H9 (cell line): ENCODE results near the gene CCDC170. TPM values are rescaled to one million over a fixed set of nuclear protein-coding genes. Genes with fewer than 3 reads are reported as not detected.

Experiments
- DNase-seq: peaks from one replicate; pipeline ENCODE4 v3.0.0-alpha.2; 2017
- H2AFZ ChIP-seq: one replicate; pipeline ENCODE4 v1.6.1; 2013; ENCODE audit warnings: mild to moderate bottlenecking, low read length, control low read depth, moderate library complexity
- H2AK5ac ChIP-seq: 2 replicates; pipeline ENCODE4 v1.6.1; 2013; ENCODE audit warnings: low read length, control low read depth, mixed read lengths; ENCODE audit not compliant: insufficient read length
- H2BK120ac ChIP-seq: one replicate; pipeline ENCODE4 v1.6.1; 2013; ENCODE audit warnings: low read depth, mild to moderate bottlenecking, low read length, control low read depth, inconsistent platforms; ENCODE audit not compliant: poor library complexity, severe bottlenecking
- H2BK12ac ChIP-seq: 2 replicates; pipeline ENCODE4 v1.6.1; 2013; ENCODE audit warnings: low read length, control low read depth, mixed read lengths, low read depth; ENCODE audit not compliant: insufficient read length
- H2BK15ac ChIP-seq: 2 replicates; pipeline ENCODE4 v1.6.1; 2013; ENCODE audit warnings: low read depth, low read length, control low read depth
- H2BK20ac ChIP-seq: one replicate; pipeline ENCODE4 v1.6.1; 2013; ENCODE audit warnings: low read depth, mild to moderate bottlenecking, low read length, control low read depth, inconsistent platforms; ENCODE audit not compliant: poor library complexity, severe bottlenecking
- H2BK5ac ChIP-seq: 2 replicates; pipeline ENCODE4 v1.6.1; 2013; ENCODE audit warnings: low read length, control low read depth, mixed read lengths; ENCODE audit not compliant: insufficient read length
- H3K14ac ChIP-seq: 2 replicates; pipeline ENCODE4 v1.6.1; 2013; ENCODE audit warnings: low read length, control low read depth; ENCODE audit not compliant: insufficient read depth
- H3K18ac ChIP-seq: 2 replicates; pipeline ENCODE4 v1.6.1; 2013; ENCODE audit warnings: low read depth, mild to moderate bottlenecking, mixed read lengths, low read length, control low read depth; ENCODE audit not compliant: insufficient read length
- H3K23ac ChIP-seq: 2 replicates; pipeline ENCODE4 v1.6.1; 2013; ENCODE audit warnings: low read length, control low read depth, mixed read lengths, low read depth; ENCODE audit not compliant: insufficient read length
- H3K23me2 ChIP-seq: 2 replicates; pipeline ENCODE4 v1.6.1; 2013; ENCODE audit warnings: low read depth, mild to moderate bottlenecking, mixed read lengths, low read length, control low read depth; ENCODE audit not compliant: insufficient read length, poor library complexity, severe bottlenecking
- H3K27ac ChIP-seq: 2 replicates; pipeline ENCODE4 v1.5.1; 2013; ENCODE audit warnings: low read length, control low read depth, mixed read lengths, low read depth; ENCODE audit not compliant: insufficient read length
- H3K27me3 ChIP-seq: 2 replicates; pipeline ENCODE4 v1.6.1; 2013; ENCODE audit warnings: low read length, control low read depth, inconsistent platforms; ENCODE audit not compliant: insufficient read depth
- H3K4ac ChIP-seq: 2 replicates; pipeline ENCODE4 v1.6.1; 2013; ENCODE audit warnings: low read depth, mild to moderate bottlenecking, control low read depth, inconsistent platforms, low read length, moderate library complexity
- H3K4me1 ChIP-seq: 2 replicates; pipeline ENCODE4 v1.6.1; 2013; ENCODE audit warnings: low read length, control low read depth, inconsistent platforms; ENCODE audit not compliant: insufficient read depth
- H3K4me2 ChIP-seq: 2 replicates; pipeline ENCODE4 v1.6.1; 2013; ENCODE audit warnings: low read length, control low read depth, mixed read lengths; ENCODE audit not compliant: insufficient read length, insufficient read depth
- H3K56ac ChIP-seq: 2 replicates; pipeline ENCODE4 v1.6.1; 2013; ENCODE audit warnings: low read depth, mild to moderate bottlenecking, mixed read lengths, low read length, control low read depth; ENCODE audit not compliant: insufficient read length
- H3K79me1 ChIP-seq: 2 replicates; pipeline ENCODE4 v1.6.1; 2013; ENCODE audit warnings: low read depth, mild to moderate bottlenecking, moderate library complexity, low read length, control low read depth, inconsistent platforms; ENCODE audit not compliant: insufficient read depth, poor library complexity, severe bottlenecking
- H3K79me2 ChIP-seq: 2 replicates; pipeline ENCODE4 v1.6.1; 2013; ENCODE audit warnings: low read length, control low read depth, inconsistent platforms; ENCODE audit not compliant: insufficient read depth
- H3K9ac ChIP-seq: 2 replicates; pipeline ENCODE4 v1.6.1; 2013; ENCODE audit warnings: low read length, control low read depth, mixed read lengths; ENCODE audit not compliant: insufficient read length; ENCODE audit errors: extremely low read depth
- H3K9me3 ChIP-seq: one replicate; pipeline ENCODE4 v1.6.1; 2013; ENCODE audit warnings: low read depth, low read length, inconsistent platforms; ENCODE audit not compliant: control insufficient read depth
- H3T11ph ChIP-seq: one replicate; pipeline ENCODE4 v1.6.1; 2013; ENCODE audit warnings: mild to moderate bottlenecking, low read length, control low read depth, inconsistent platforms
- H4K20me1 ChIP-seq: one replicate; pipeline ENCODE4 v1.6.1; 2013; ENCODE audit not compliant: control insufficient read depth, insufficient read length, insufficient read depth
- H4K5ac ChIP-seq: 2 replicates; pipeline ENCODE4 v1.6.1; 2013; ENCODE audit warnings: low read depth, mild to moderate bottlenecking, mixed read lengths, low read length, control low read depth; ENCODE audit not compliant: insufficient read length
- H4K8ac ChIP-seq: replicated peaks from 2 replicates; pipeline ENCODE4 v1.6.1; 2013; ENCODE audit warnings: low read length, control low read depth, mixed read lengths, low read depth; ENCODE audit not compliant: insufficient read length
- H4K91ac ChIP-seq: 2 replicates; pipeline ENCODE4 v1.6.1; 2013; ENCODE audit warnings: low read depth, mild to moderate bottlenecking, moderate library complexity, mixed read lengths, low read length, control low read depth; ENCODE audit not compliant: insufficient read length
- H3K27ac Mint-ChIP-seq, 3 experiments: 2 replicates in 2 of 3; 3 replicates in 1 of 3; pipeline ENCODE4 v1.8.0; 2020 to 2021; ENCODE audit warnings: mixed read lengths in 3 of 3, mild to moderate bottlenecking in 1 of 3, moderate library complexity in 1 of 3
- H3K27me3 Mint-ChIP-seq: 2 replicates; pipeline ENCODE4 v1.8.0; 2021; ENCODE audit warnings: low read depth, mild to moderate bottlenecking, moderate library complexity, mixed read lengths
- H3K36me3 Mint-ChIP-seq, 3 experiments: 2 replicates in 2 of 3; 3 replicates in 1 of 3; pipeline ENCODE4 v1.8.0; 2020 to 2021; ENCODE audit warnings: low read depth in 3 of 3, mixed read lengths in 3 of 3; ENCODE audit not compliant: insufficient read depth in 1 of 3
- H3K4me1 Mint-ChIP-seq, 2 experiments: 2 replicates each; pipeline ENCODE4 v1.8.0; 2020; ENCODE audit warnings: mixed read lengths in 2 of 2
- H3K4me3 Mint-ChIP-seq, 2 experiments: 2 replicates in 1 of 2; 3 replicates in 1 of 2; pipeline ENCODE4 v1.8.0; 2020 to 2021; ENCODE audit warnings: mild to moderate bottlenecking in 2 of 2, mixed read lengths in 2 of 2, moderate library complexity in 1 of 2
- H3K9me3 Mint-ChIP-seq, 2 experiments: 2 replicates in 1 of 2; 3 replicates in 1 of 2; pipeline ENCODE4 v1.8.0; 2020; ENCODE audit warnings: mild to moderate bottlenecking in 2 of 2, mixed read lengths in 2 of 2, moderate library complexity in 1 of 2
- CTCF ChIP-seq: fragments of 200-600 bp; sonication (generic); conservative IDR thresholded peaks from 3 replicates; pipeline ENCODE4 v1.8.0; 2021; ENCODE audit warnings: antibody characterized with exemption, mild to moderate bottlenecking
- WGBS: extraction: QIAGEN DNeasy Blood & Tissue Kit; methylation state at CpG from one replicate; pipeline ENCODE4 v1.1.7; 2013; ENCODE audit warnings: missing lambda C conversion rate, low lambda C conversion rate, mixed read lengths; ENCODE audit not compliant: insufficient read length; ENCODE audit errors: extremely low coverage; 5-methylcytosine and 5-hydroxymethylcytosine counted together
- total RNA-seq: library from RNA; stranded (reverse); gene quantifications from 2 replicates; pipeline ENCODE4 v1.2.1, GENCODE V29; 2021

The CCDC170 gene
- total RNA-seq, 1 experiment from 2014 or later = 0.07 TPM

DNA sequence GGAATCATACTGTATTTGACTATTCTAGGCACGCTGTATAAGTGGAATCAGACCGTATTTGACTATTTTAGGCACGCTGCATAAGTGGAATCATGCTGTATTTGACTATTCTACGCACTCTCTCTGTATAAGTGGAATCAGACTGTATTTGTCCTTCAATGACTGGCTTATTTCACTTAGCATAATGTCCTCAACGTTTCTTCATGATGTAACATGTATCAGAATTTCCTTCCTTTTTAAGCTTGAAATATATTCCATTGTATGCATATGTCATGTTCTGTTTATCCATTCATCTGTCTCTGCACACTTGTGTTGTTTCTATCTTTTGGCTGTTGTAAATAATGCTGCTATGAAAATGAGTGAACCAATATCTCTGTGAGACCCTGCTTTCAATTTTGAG is 5.7 kb downstream of the CCDC170 start:
- Mint-ChIP-seq H3K36me3 (no peaks in the 10 kb centered on the region), H3K4me1 (peaks cover 7 to 15% of the 10 kb centered on the region in 2 experiments), H3K9me3 (no peaks in the 10 kb centered on the region), H3K4me3 (no peak overlapping the region), H3K27me3 (peaks cover 24% of the 10 kb centered on the region), H3K27ac (no peak overlapping the region)
- Histone ChIP-seq H2BK12ac (no peak overlapping the region), H3K4ac (no peak overlapping the region), H2BK5ac (no peak overlapping the region), H2BK15ac (no peak overlapping the region), H3K27me3 (peaks cover 4% of the 10 kb centered on the region; the same call in 1 of the 2 replicates), H3K14ac (no peak overlapping the region), H2BK120ac (no peak overlapping the region), H3K27ac (no peak overlapping the region), H4K8ac (no peak overlapping the region), H4K91ac (no peak overlapping the region), H3T11ph (no peak overlapping the region), H3K79me2 (no peaks in the 10 kb centered on the region), H3K9me3 (no peaks in the 10 kb centered on the region), H3K56ac (no peak overlapping the region), H3K18ac (no peak overlapping the region), H3K9ac (no peak overlapping the region), H2BK20ac (no peak overlapping the region), H3K4me1 (no peaks in the 10 kb centered on the region), H3K23ac (no peak overlapping the region), H3K23me2 (peaks cover 2% of the 10 kb centered on the region), H4K20me1 (no peaks in the 10 kb centered on the region), H2AFZ (no peak overlapping the region), H2AK5ac (no peak overlapping the region), H3K4me2 (no peak overlapping the region), H4K5ac (no peak overlapping the region), H3K79me1 (no peaks in the 10 kb centered on the region)
- WGBS = no CpG with 5 or more reads among the region's 5 CpGs
- TF ChIP-seq CTCF = no peak
- no peak for DNase-seq
